ENCODE measurements around the gene FCF1.

Gene FCF1

GRCh38 chr14:74712499-74713394, at the start of gene FCF1, which contains the start of gene AREL1:
Gene FCF1 (plus strand): TSS chr14:74713144. CDS start chr14:74713198, 54 bp downstream.
Gene AREL1 (minus strand): TSS chr14:74713080. CDS start chr14:74685615, 27,465 bp downstream.
- no peak for DNase-seq

- no peak for DNase-seq
Measured at GRCh38 chr14:74663884-74664283, 49.1 kb upstream of the FCF1 start.

- DNase-seq: no peak
Measured at GRCh38 chr14:74664717-74665116, 48.2 kb upstream of the FCF1 start.

- DNase-seq: no peak
Measured at GRCh38 chr14:74667758-74668157, 45.2 kb upstream of the FCF1 start.

- no peak for DNase-seq
Measured at GRCh38 chr14:74669256-74669655, 43.7 kb upstream of the FCF1 start.

GRCh38 chr14:74669846-74670245, 43.1 kb upstream of the FCF1 start:
- DNase-seq: no peak

- no peak for DNase-seq
Measured at GRCh38 chr14:74670726-74671411, 42.1 kb upstream of the FCF1 start.

GRCh38 chr14:74671789-74672188, 41.2 kb upstream of the FCF1 start:
- DNase-seq: no peak

GRCh38 chr14:74673768-74674167, 39.2 kb upstream of the FCF1 start:
- no peak for DNase-seq

- no peak for DNase-seq
Measured at GRCh38 chr14:74675219-74675618, 37.7 kb upstream of the FCF1 start.

GRCh38 chr14:74682169-74682952, 30.6 kb upstream of the FCF1 start:
- no peak for DNase-seq

- no peak for DNase-seq
Measured at GRCh38 chr14:74683406-74683805, 29.5 kb upstream of the FCF1 start.

GRCh38 chr14:74684434-74684833, 28.5 kb upstream of the FCF1 start:
- DNase-seq: no peak

- DNase-seq: no peak
Measured at GRCh38 chr14:74685056-74685455, 27.9 kb upstream of the FCF1 start.

GRCh38 chr14:74685921-74686678, 26.8 kb upstream of the FCF1 start:
- DNase-seq: no peak

- no peak for DNase-seq
Measured at GRCh38 chr14:74691456-74691855, 21.5 kb upstream of the FCF1 start.

- DNase-seq: no peak
Measured at GRCh38 chr14:74693191-74693590, 19.8 kb upstream of the FCF1 start.

GRCh38 chr14:74695406-74695805, 17.5 kb upstream of the FCF1 start:
- DNase-seq: no peak

GRCh38 chr14:74697011-74697410, 15.9 kb upstream of the FCF1 start:
- DNase-seq: no peak

GRCh38 chr14:74697543-74697942, 15.4 kb upstream of the FCF1 start:
- DNase-seq: no peak

GRCh38 chr14:74697976-74698375, 15.0 kb upstream of the FCF1 start:
- no peak for DNase-seq

GRCh38 chr14:74698465-74698864, 14.5 kb upstream of the FCF1 start:
- no peak for DNase-seq

GRCh38 chr14:74702293-74702692, 10.7 kb upstream of the FCF1 start:
- DNase-seq: no peak
